ENCODE measurements around the gene KRTAP4-11.

DNA sequence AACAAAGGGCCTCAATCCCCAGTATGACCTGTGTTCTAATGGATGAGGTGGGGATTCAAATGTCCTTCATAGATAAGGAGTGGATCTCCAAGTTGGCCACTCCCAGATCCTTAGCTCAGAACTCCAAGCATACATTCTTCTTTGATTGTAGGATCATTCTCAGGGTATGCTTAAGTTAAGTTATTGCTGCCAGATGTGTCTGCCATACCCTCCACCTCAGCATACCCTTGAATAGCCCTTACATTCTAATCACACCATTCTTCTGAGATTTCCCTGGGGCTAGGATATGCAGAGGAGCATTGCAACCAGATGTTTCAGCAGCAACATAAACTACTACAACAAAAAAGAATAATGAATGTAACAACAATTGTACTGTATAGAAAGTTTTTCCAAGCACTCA, 50.9 kb downstream of the KRTAP4-11 start:
- TF ChIP-seq POLR2A (IDR thresholded peaks at IDR 0.05), result no peak
- TF ChIP-seq, protein P1, sequence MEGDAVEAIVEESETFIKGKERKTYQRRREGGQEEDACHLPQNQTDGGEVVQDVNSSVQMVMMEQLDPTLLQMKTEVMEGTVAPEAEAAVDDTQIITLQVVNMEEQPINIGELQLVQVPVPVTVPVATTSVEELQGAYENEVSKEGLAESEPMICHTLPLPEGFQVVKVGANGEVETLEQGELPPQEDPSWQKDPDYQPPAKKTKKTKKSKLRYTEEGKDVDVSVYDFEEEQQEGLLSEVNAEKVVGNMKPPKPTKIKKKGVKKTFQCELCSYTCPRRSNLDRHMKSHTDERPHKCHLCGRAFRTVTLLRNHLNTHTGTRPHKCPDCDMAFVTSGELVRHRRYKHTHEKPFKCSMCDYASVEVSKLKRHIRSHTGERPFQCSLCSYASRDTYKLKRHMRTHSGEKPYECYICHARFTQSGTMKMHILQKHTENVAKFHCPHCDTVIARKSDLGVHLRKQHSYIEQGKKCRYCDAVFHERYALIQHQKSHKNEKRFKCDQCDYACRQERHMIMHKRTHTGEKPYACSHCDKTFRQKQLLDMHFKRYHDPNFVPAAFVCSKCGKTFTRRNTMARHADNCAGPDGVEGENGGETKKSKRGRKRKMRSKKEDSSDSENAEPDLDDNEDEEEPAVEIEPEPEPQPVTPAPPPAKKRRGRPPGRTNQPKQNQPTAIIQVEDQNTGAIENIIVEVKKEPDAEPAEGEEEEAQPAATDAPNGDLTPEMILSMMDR (IDR thresholded peaks at IDR 0.05), result no peak
